ENCODE results near the gene MXD1. TPM values are rescaled to one million over a fixed set of nuclear protein-coding genes. Genes with fewer than 3 reads are reported as not detected.

The MXD1 gene
- total and polyA plus RNA-seq, 4 donors = 4.0 to 63.7 (median 38.2) TPM

GRCh38 chr2:69975136-69975852 lies 60.4 kb downstream of the MXD1 start:
- Histone ChIP-seq H3K4me1 (ENCODE audit: control insufficient read depth in 5 of 5, insufficient read depth in 5 of 5, low read length in 5 of 5) (peaks cover 0 to 3% (median 0%) of the 10 kb centered on the region in 5 donors), H3K27ac (ENCODE audit: low read depth in 1 of 2, low read length in 1 of 2) (peak overlapping the region in 1 of 2 donors; percentile 9), H3K27me3 (ENCODE audit: control insufficient read depth in 3 of 3, insufficient read depth in 3 of 3, low read length in 2 of 3) (no peaks in the 10 kb centered on the region), H3K9ac (ENCODE audit: insufficient read depth in 1 of 2, low read length in 2 of 2) (no peak overlapping the region), H3K4me3 (no peak overlapping the region), H3K9me3 (ENCODE audit: control insufficient read depth in 4 of 4, insufficient read depth in 3 of 4, low read length in 3 of 4) (no peaks in the 10 kb centered on the region), H3K36me3 (ENCODE audit: control insufficient read depth in 4 of 4, insufficient read depth in 4 of 4, low read length in 4 of 4) (no peaks in the 10 kb centered on the region)
- ATAC-seq (ENCODE audit: insufficient read depth, low FRiP score) (no peak), DNase-seq (no peak)
- TF ChIP-seq CTCF (IDR thresholded peaks at IDR 0.05; ENCODE audit: control extremely low read depth, extremely low read depth) = no peak
- 89% methylated on average over 12 of the region's 12 CpGs for WGBS, 2 donors

GRCh38 chr2:69975853-69976462 lies 61.0 kb downstream of the MXD1 start:
- Histone ChIP-seq H3K4me1 (ENCODE audit: control insufficient read depth in 5 of 5, insufficient read depth in 5 of 5, low read length in 5 of 5) (peaks cover 0 to 3% (median 0%) of the 10 kb centered on the region in 5 donors), H3K9me3 (ENCODE audit: control insufficient read depth in 4 of 4, insufficient read depth in 3 of 4, low read length in 3 of 4) (no peaks in the 10 kb centered on the region), H3K4me3 (no peak overlapping the region), H3K27ac (ENCODE audit: low read depth in 1 of 2, low read length in 1 of 2) (no peak overlapping the region), H3K36me3 (ENCODE audit: control insufficient read depth in 4 of 4, insufficient read depth in 4 of 4, low read length in 4 of 4) (no peaks in the 10 kb centered on the region), H3K27me3 (ENCODE audit: control insufficient read depth in 3 of 3, insufficient read depth in 3 of 3, low read length in 2 of 3) (no peaks in the 10 kb centered on the region), H3K9ac (ENCODE audit: insufficient read depth in 1 of 2, low read length in 2 of 2) (no peak overlapping the region)
- WGBS, 2 donors = 65 to 83% methylated on average over 13 of the region's 13 CpGs
- no peak for ATAC-seq (ENCODE audit: insufficient read depth, low FRiP score)
- no peak for TF ChIP-seq CTCF (IDR thresholded peaks at IDR 0.05; ENCODE audit: control extremely low read depth, extremely low read depth)
- no peak for DNase-seq

GRCh38 chr2:69977186-69977585 lies 62.3 kb downstream of the MXD1 start:
- no peak overlapping the region for H3K27ac ChIP-seq (ENCODE audit: low read depth in 1 of 2, low read length in 1 of 2)
- 42 to 79% methylated on average over 8 of the region's 8 CpGs for WGBS, 2 donors
- no peak for TF ChIP-seq CTCF (IDR thresholded peaks at IDR 0.05; ENCODE audit: control extremely low read depth, extremely low read depth)
- peaks cover 0 to 3% (median 0%) of the 10 kb centered on the region in 5 donors for H3K4me1 ChIP-seq (ENCODE audit: control insufficient read depth in 5 of 5, insufficient read depth in 5 of 5, low read length in 5 of 5)
- H3K36me3 ChIP-seq (ENCODE audit: control insufficient read depth in 4 of 4, insufficient read depth in 4 of 4, low read length in 4 of 4) = no peaks in the 10 kb centered on the region
- ATAC-seq (ENCODE audit: insufficient read depth, low FRiP score) (no peak), DNase-seq (no peak)
- no peak overlapping the region for H3K9ac ChIP-seq (ENCODE audit: insufficient read depth in 1 of 2, low read length in 2 of 2)
- H3K27me3 ChIP-seq (ENCODE audit: control insufficient read depth in 3 of 3, insufficient read depth in 3 of 3, low read length in 2 of 3) = no peaks in the 10 kb centered on the region
- no peaks in the 10 kb centered on the region for H3K9me3 ChIP-seq (ENCODE audit: control insufficient read depth in 4 of 4, insufficient read depth in 3 of 4, low read length in 3 of 4)
- H3K4me3 ChIP-seq = no peak overlapping the region
